ENCODE measurements around the gene PTP4A2.
"Not testable (repeated sequence)": the region's sequence is repeated elsewhere in the genome, so short reads cannot be mapped to it uniquely, and the experiment has no call there.

Gene PTP4A2

GRCh38 chr1:31959521-31960340 lies 21.6 kb upstream of the PTP4A2 start:
- no peaks in the 10 kb centered on the region for H3K36me3 ChIP-seq (ENCODE audit: insufficient read depth, low read length)
- no peaks in the 10 kb centered on the region for H3K9me3 ChIP-seq (ENCODE audit: low read length)
- peaks cover 7% of the 10 kb centered on the region for H3K27me3 ChIP-seq (ENCODE audit: insufficient read depth, low read length)
- no peak overlapping the region for H3K4me3 ChIP-seq (ENCODE audit: low read length)
- H3K4me1 ChIP-seq (ENCODE audit: insufficient read depth, low read length): peaks cover 22% of the 10 kb centered on the region
- H2AFZ ChIP-seq (ENCODE audit: low read depth, low read length): no peak overlapping the region

DNA sequence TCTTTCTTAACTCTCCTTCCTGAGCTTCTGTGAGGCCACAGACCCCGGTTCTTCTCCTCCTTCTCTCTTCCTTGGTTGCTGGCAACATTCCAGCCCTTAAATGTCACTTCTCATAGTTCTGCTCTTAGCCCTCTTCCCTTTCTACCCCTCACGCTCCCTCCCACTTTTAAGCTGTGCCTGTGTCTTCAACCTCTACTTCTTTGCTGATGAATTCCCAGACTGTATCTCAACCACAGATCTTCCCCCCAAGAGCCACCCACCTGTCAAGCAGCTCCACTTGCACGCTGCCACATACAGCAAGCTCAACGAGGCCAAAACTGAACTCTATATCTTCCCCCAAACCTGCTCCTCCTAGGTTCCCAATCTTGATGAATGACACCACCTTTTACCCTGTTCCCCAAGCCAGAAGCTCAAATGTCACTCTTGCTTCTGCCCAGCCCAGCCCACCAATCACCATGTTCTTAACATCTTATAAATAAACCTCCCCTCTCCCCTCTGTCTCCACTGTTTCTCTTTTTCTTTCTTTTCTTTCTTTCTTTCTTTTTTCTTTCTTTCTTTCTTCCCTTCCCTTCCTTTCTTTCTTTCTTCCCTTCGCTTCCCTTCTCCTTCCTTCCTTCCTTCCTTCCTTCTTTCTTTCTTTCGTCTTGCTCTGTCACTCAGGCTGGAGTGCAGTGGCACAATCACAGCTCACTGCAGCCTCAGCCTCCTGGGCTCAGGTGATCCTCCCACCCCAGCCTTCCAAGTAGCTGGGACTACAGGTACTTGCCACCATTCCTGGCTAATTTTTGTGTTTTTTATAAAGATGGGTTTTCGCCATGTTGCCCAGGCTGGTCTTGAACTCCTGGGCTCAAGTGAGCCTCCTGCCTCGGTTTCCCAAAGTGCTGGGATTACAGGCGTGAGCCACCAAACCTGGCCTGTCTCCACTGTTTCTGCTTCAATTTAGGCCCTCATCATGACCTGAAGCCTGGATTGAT lies 19.8 kb upstream of the PTP4A2 start:
- Histone ChIP-seq H3K36me3 (ENCODE audit: insufficient read depth, low read length) (no peaks in the 10 kb centered on the region), H2AFZ (ENCODE audit: low read depth, low read length) (no peak overlapping the region), H3K4me3 (ENCODE audit: low read length) (no peak overlapping the region), H3K4me1 (ENCODE audit: insufficient read depth, low read length) (peaks cover 25% of the 10 kb centered on the region), H3K9me3 (ENCODE audit: low read length) (no peaks in the 10 kb centered on the region), H3K27me3 (ENCODE audit: insufficient read depth, low read length) (peaks cover 7% of the 10 kb centered on the region)

DNA sequence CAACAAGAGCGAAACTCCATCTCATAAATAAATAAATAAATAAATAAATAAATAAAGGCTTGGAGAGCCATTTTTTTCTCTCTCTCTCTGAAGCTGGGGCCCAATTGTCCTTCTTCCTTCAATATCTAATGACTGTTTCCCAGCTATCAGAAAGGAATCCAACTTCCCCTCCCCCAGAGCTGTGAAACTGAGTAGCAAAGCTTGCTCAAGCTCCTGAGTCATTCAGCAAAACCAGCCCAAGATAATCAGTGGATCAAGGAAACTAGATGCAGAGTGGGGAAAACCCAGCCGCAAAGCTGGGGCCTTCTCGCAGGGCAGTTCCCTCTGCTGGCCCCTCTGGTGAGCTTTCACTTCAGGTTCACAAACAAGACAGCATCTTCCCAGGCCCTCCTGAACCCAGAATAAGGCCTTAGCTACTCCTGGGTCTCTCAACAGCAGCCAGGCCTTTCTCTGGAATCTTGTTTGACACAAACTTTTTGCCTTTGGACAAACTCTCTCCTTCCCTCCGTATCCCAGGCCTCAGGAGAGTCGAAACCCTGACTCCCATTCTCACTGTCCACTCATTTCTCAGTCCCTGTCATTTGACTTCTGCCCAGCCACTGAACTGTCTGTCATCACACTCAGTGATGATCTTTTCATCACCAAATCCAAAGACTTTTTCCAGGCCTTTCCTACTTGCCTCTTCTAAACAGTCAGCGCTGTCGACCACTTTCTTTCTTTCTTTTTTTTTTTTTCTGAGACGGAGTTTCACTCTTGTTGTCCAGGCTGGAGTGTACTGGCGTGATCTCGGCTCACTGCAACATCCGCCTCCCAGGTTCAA lies 18.0 kb upstream of the PTP4A2 start:
- H3K27me3 ChIP-seq (ENCODE audit: insufficient read depth, low read length): no peaks in the 10 kb centered on the region
- H2AFZ ChIP-seq (ENCODE audit: low read depth, low read length): peak overlapping the region; percentile 35
- no peaks in the 10 kb centered on the region for H3K36me3 ChIP-seq (ENCODE audit: insufficient read depth, low read length)
- no peak overlapping the region for H3K4me3 ChIP-seq (ENCODE audit: low read length)
- peaks cover 28% of the 10 kb centered on the region for H3K4me1 ChIP-seq (ENCODE audit: insufficient read depth, low read length)
- H3K9me3 ChIP-seq (ENCODE audit: low read length): no peaks in the 10 kb centered on the region

DNA sequence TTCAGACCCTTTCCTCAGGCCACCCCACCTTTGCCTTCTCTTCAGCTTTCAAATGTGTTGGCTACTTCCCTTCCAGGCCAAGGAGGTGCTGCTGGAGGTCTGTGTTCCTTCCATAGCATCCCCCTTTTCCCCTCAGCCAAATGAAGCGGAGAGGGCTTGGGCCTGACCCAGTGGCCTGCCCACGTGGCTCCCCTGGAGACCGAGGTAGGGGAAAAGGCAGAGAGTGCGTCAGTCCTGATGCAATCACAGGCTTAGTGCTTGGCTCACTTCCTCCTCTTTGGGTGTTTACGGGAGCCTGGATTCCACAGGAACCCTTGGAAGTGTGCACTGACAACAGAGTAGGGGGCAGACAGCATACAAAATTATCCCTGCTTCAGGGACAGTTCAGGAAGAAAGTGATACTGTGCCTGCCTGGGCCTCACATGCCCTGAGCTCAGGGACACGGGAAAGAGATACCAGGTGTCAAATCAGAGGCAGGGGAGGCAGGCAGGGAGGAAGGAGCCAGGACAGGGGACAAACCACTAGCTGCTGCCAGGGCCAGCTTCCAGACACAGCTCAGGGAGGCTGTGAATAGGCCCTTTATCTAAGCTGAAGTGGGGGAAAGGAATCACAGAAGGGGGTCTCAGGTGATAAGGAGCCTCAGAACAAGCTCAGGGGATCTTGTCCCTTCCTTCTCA lies 16.6 kb upstream of the PTP4A2 start:
- Histone ChIP-seq H3K27me3 (ENCODE audit: insufficient read depth, low read length) (no peaks in the 10 kb centered on the region), H3K9me3 (ENCODE audit: low read length) (no peaks in the 10 kb centered on the region), H3K4me3 (ENCODE audit: low read length) (no peak overlapping the region), H3K4me1 (ENCODE audit: insufficient read depth, low read length) (peaks cover 25% of the 10 kb centered on the region), H3K36me3 (ENCODE audit: insufficient read depth, low read length) (no peaks in the 10 kb centered on the region), H2AFZ (ENCODE audit: low read depth, low read length) (peak overlapping the region; percentile 0)

DNA sequence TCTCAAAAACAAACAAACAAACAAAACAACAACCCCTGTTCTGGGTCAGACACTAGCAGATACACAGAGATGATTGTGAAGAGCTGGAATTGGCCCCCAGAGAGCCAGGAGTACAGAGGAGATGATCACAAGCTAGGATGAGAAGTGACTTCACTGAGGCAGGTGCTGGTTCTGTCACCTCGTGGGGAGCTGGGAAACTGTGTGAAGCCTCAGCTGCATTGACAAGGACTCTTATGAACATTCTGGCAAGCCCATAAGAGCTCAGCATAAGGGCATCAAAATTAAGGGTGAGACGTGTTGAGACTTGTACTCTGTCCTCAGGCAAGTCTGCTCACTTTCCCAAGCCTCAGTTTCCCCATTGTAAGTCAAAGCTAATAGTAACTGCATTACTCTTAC lies 14.7 kb upstream of the PTP4A2 start:
- Histone ChIP-seq H2AFZ (ENCODE audit: low read depth, low read length) (no peak overlapping the region), H3K27me3 (ENCODE audit: insufficient read depth, low read length) (no peaks in the 10 kb centered on the region), H3K9me3 (ENCODE audit: low read length) (no peaks in the 10 kb centered on the region), H3K4me3 (ENCODE audit: low read length) (no peak overlapping the region), H3K4me1 (ENCODE audit: insufficient read depth, low read length) (peaks cover 19% of the 10 kb centered on the region), H3K36me3 (ENCODE audit: insufficient read depth, low read length) (no peaks in the 10 kb centered on the region)

DNA sequence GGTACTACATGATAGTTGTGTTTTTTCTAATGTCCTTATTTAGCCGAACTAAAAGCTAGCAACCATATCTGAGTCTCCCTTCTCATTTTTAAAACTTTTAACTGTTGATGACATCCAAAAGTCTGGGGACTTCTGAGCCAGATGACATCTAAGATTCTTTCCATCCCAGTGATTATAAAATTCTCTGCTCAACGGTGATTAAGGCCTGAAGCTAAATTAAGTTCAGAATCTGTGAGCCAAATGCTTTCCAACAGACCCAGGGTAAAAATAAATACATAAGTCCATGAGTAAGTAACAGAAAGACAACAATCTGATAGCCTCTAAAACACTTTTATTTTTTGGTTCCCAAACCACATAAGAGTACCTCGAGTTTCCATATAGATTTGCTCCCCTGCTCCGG lies 13.1 kb upstream of the PTP4A2 start:
- Histone ChIP-seq H2AFZ (ENCODE audit: low read depth, low read length) (no peak overlapping the region), H3K9me3 (ENCODE audit: low read length) (no peaks in the 10 kb centered on the region), H3K4me3 (ENCODE audit: low read length) (no peak overlapping the region), H3K36me3 (ENCODE audit: insufficient read depth, low read length) (no peaks in the 10 kb centered on the region), H3K27me3 (ENCODE audit: insufficient read depth, low read length) (no peaks in the 10 kb centered on the region), H3K4me1 (ENCODE audit: insufficient read depth, low read length) (peaks cover 17% of the 10 kb centered on the region)

GRCh38 chr1:31949862-31950261 lies 11.7 kb upstream of the PTP4A2 start:
- H3K4me3 ChIP-seq (ENCODE audit: low read length): no peak overlapping the region
- no peaks in the 10 kb centered on the region for H3K36me3 ChIP-seq (ENCODE audit: insufficient read depth, low read length)
- no peaks in the 10 kb centered on the region for H3K27me3 ChIP-seq (ENCODE audit: insufficient read depth, low read length)
- no peaks in the 10 kb centered on the region for H3K9me3 ChIP-seq (ENCODE audit: low read length)
- peaks cover 7% of the 10 kb centered on the region for H3K4me1 ChIP-seq (ENCODE audit: insufficient read depth, low read length)
- no peak overlapping the region for H2AFZ ChIP-seq (ENCODE audit: low read depth, low read length)

- not testable (repeated sequence) for H3K9me3 ChIP-seq (ENCODE audit: low read length); H3K4me3 ChIP-seq (ENCODE audit: low read length); H3K36me3 ChIP-seq (ENCODE audit: insufficient read depth, low read length); H3K27me3 ChIP-seq (ENCODE audit: insufficient read depth, low read length); H2AFZ ChIP-seq (ENCODE audit: low read depth, low read length)
- peaks cover 11% of the 10 kb centered on the region for H3K4me1 ChIP-seq (ENCODE audit: insufficient read depth, low read length)
Measured at GRCh38 chr1:31945677-31946076, 7.5 kb upstream of the PTP4A2 start.

- H2AFZ ChIP-seq (ENCODE audit: low read depth, low read length): peak overlapping the region; percentile 46
- H3K9me3 ChIP-seq (ENCODE audit: low read length): no peaks in the 10 kb centered on the region
- H3K27me3 ChIP-seq (ENCODE audit: insufficient read depth, low read length): no peaks in the 10 kb centered on the region
- H3K4me3 ChIP-seq (ENCODE audit: low read length): peak overlapping the region; percentile 16
- no peaks in the 10 kb centered on the region for H3K36me3 ChIP-seq (ENCODE audit: insufficient read depth, low read length)
- peaks cover 11% of the 10 kb centered on the region for H3K4me1 ChIP-seq (ENCODE audit: insufficient read depth, low read length)
Measured at GRCh38 chr1:31944205-31945089, 6.3 kb upstream of the PTP4A2 start.

- H3K9me3 ChIP-seq (ENCODE audit: low read length): no peaks in the 10 kb centered on the region
- H2AFZ ChIP-seq (ENCODE audit: low read depth, low read length): peak overlapping the region; percentile 46
- peaks cover 13% of the 10 kb centered on the region for H3K4me1 ChIP-seq (ENCODE audit: insufficient read depth, low read length)
- no peaks in the 10 kb centered on the region for H3K36me3 ChIP-seq (ENCODE audit: insufficient read depth, low read length)
- peak overlapping the region; percentile 16 for H3K4me3 ChIP-seq (ENCODE audit: low read length)
- H3K27me3 ChIP-seq (ENCODE audit: insufficient read depth, low read length): no peaks in the 10 kb centered on the region
Measured at GRCh38 chr1:31943546-31944184, 5.5 kb upstream of the PTP4A2 start.

- not testable (repeated sequence) for H3K36me3 ChIP-seq (ENCODE audit: insufficient read depth, low read length)
Measured at GRCh38 chr1:31942061-31942460, 3.9 kb upstream of the PTP4A2 start.

More at GRCh38 chr1:31942061-31942460, 3.9 kb upstream of the PTP4A2 start:
- H3K4me3 ChIP-seq (ENCODE audit: low read length); H3K27me3 ChIP-seq (ENCODE audit: insufficient read depth, low read length); H3K9me3 ChIP-seq (ENCODE audit: low read length); H2AFZ ChIP-seq (ENCODE audit: low read depth, low read length): not testable (repeated sequence)
- peaks cover 15% of the 10 kb centered on the region for H3K4me1 ChIP-seq (ENCODE audit: insufficient read depth, low read length)
